ENCODE results near the gene PTPRM.

PTPRM gene

GRCh38 chr18:7899078-7899477 is 332.0 kb downstream of the PTPRM start:
- no peak for DNase-seq (ENCODE audit: low read depth)

- DNase-seq (ENCODE audit: low read depth) = no peak
Observed at GRCh38 chr18:7900091-7900490, 333.0 kb downstream of the PTPRM start.

- DNase-seq (ENCODE audit: low read depth) = no peak
Observed at GRCh38 chr18:7901657-7902056, 334.5 kb downstream of the PTPRM start.

GRCh38 chr18:7902399-7902839 is 335.3 kb downstream of the PTPRM start:
- no peak for DNase-seq (ENCODE audit: low read depth)

GRCh38 chr18:7904529-7904928 is 337.4 kb downstream of the PTPRM start:
- DNase-seq (ENCODE audit: low read depth) = no peak

- no peak for DNase-seq (ENCODE audit: low read depth)
Observed at GRCh38 chr18:7908681-7909299, 341.7 kb downstream of the PTPRM start.

- no peak for DNase-seq (ENCODE audit: low read depth)
Observed at GRCh38 chr18:7914834-7915670, 347.9 kb downstream of the PTPRM start.

GRCh38 chr18:7918701-7919100 is 351.6 kb downstream of the PTPRM start:
- no peak for DNase-seq (ENCODE audit: low read depth)

GRCh38 chr18:7919565-7919964 is 352.4 kb downstream of the PTPRM start:
- no peak for DNase-seq (ENCODE audit: low read depth)

GRCh38 chr18:7921938-7922587 is 354.9 kb downstream of the PTPRM start:
- no peak for DNase-seq (ENCODE audit: low read depth)

GRCh38 chr18:7923105-7923504 is 356.0 kb downstream of the PTPRM start:
- DNase-seq (ENCODE audit: low read depth) = no peak

GRCh38 chr18:7924616-7925015 is 357.5 kb downstream of the PTPRM start:
- no peak for DNase-seq (ENCODE audit: low read depth)

- no peak for DNase-seq (ENCODE audit: low read depth)
Observed at GRCh38 chr18:7926526-7926925, 359.4 kb downstream of the PTPRM start.

GRCh38 chr18:7927119-7927518 is 360.0 kb downstream of the PTPRM start:
- DNase-seq (ENCODE audit: low read depth) = no peak

GRCh38 chr18:7931763-7932162 is 364.6 kb downstream of the PTPRM start:
- DNase-seq (ENCODE audit: low read depth) = no peak

GRCh38 chr18:7937268-7937667 is 370.2 kb downstream of the PTPRM start:
- DNase-seq (ENCODE audit: low read depth) = no peak

GRCh38 chr18:7939521-7939920 is 372.4 kb downstream of the PTPRM start:
- no peak for DNase-seq (ENCODE audit: low read depth)

GRCh38 chr18:7940379-7940778 is 373.3 kb downstream of the PTPRM start:
- no peak for DNase-seq (ENCODE audit: low read depth)

- DNase-seq (ENCODE audit: low read depth) = no peak
Observed at GRCh38 chr18:7940971-7941370, 373.9 kb downstream of the PTPRM start.

- no peak for DNase-seq (ENCODE audit: low read depth)
Observed at GRCh38 chr18:7941533-7941932, 374.4 kb downstream of the PTPRM start.

- DNase-seq (ENCODE audit: low read depth) = no peak
Observed at GRCh38 chr18:7945882-7946281, 378.8 kb downstream of the PTPRM start.

GRCh38 chr18:7946734-7947377 is 379.7 kb downstream of the PTPRM start:
- DNase-seq (ENCODE audit: low read depth) = no peak

Measured in stimulated activated CD4-positive, alpha-beta T cell treated with anti-CD3 and anti-CD28 coated beads, Interleukin-2, amount 100 ng/mL, for 4 hours (primary cell).